OCI-LY1 (cell line): ENCODE measurements around the gene NEK6.

Source experiments
- CTCF ChIP-seq: fragments of 200-600 bp; sonication (generic), shearing (Covaris generic); IDR thresholded peaks from 2 replicates; pipeline ENCODE4 v1.5.1; 2017; ENCODE audit warnings: mild to moderate bottlenecking, antibody characterized with exemption, low read length, moderate library complexity, mixed read lengths
- EZH2 ChIP-seq: fragments of 200-600 bp; sonication (generic), shearing (Covaris generic); IDR thresholded peaks from 2 replicates; pipeline ENCODE4 v1.8.0; 2017; ENCODE audit warnings: borderline replicate concordance, mixed run types, mild to moderate bottlenecking, antibody characterized with exemption, low read length, moderate library complexity, mixed read lengths

- TF ChIP-seq CTCF, result no peak
- TF ChIP-seq EZH2, result no peak
These were observed 138.1 kb downstream of the NEK6 start for GRCh38 chr9:124395826-124396225.
